Measurements from ENCODE around the gene HELB. TPM values are rescaled to one million over a fixed set of nuclear protein-coding genes. Genes with fewer than 3 reads are reported as not detected.
"Not testable (repeated sequence)": the region's sequence is repeated elsewhere in the genome, so short reads cannot be mapped to it uniquely, and the experiment has no call there.

Gene HELB
- total RNA-seq, 1 experiment from 2014 or later, result 2.3 TPM

DNA sequence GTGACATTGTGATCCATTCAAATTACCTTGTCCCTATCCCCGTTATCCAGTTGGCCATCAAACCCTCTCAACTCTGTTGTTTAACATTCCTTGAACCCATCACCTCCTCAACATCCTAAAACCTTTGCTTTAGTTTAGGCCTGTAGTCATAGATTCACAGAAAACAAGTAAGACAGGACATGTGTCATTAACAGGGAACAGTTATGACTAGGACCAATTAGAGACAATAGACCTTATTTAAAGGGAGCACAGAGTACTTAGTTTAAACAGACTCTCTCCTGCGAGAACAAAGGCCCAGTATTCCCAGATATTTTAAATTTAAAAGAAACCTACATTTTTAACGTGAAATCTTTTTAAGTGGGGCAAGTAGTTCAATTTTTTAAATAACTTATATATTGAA is 20.0 kb upstream of the HELB start:
- DNase-seq (ENCODE audit: low read depth in 1 of 2, low spot score in 2 of 2), result no peak
- Histone ChIP-seq H3K27me3 (replicated peaks) (peaks cover 3% of the 10 kb centered on the region; the same call in 1 of the 2 replicates), H3K9me3 (replicated peaks) (no peaks in the 10 kb centered on the region), H3K4me3 (no peak overlapping the region), H3K27ac (no peak overlapping the region), H3K36me3 (no peaks in the 10 kb centered on the region), H3K4me1 (replicated peaks) (no peaks in the 10 kb centered on the region)

- Histone ChIP-seq H3K27ac (no peak overlapping the region), H3K36me3 (no peaks in the 10 kb centered on the region), H3K4me1 (replicated peaks) (no peaks in the 10 kb centered on the region), H3K27me3 (replicated peaks) (peaks cover 3% of the 10 kb centered on the region; the same call in 1 of the 2 replicates), H3K9me3 (replicated peaks) (no peaks in the 10 kb centered on the region), H3K4me3 (no peak overlapping the region)
- no peak for DNase-seq (ENCODE audit: low read depth in 1 of 2, low spot score in 2 of 2)
Measured at GRCh38 chr12:66287275-66287674, 15.0 kb upstream of the HELB start.

DNA sequence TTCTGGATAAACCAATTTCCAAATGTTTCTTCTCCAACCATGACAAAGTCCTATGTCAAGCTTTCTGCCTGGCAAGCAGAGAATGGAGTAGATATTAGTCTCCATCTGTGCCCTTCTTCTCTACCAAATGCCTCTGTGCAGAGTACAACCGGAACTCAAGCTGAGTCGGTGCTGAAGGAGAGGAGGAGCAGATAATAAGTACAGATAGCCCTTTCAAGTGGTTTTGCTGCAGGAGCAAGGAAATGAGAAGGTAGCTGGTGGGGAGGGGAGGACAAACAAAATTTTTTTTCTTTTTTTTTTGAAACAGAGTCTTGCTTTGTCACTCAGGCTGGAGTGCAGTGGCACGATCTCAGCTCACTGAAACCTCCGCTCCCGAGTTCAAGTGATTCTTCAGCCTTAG is 14.2 kb upstream of the HELB start:
- Histone ChIP-seq H3K9me3 (replicated peaks) (no peaks in the 10 kb centered on the region), H3K36me3 (no peaks in the 10 kb centered on the region)

GRCh38 chr12:66289485-66289884 is 12.8 kb upstream of the HELB start:
- Histone ChIP-seq H3K4me1 (replicated peaks) (no peaks in the 10 kb centered on the region), H3K27ac (no peak overlapping the region), H3K36me3 (no peaks in the 10 kb centered on the region), H3K9me3 (replicated peaks) (no peaks in the 10 kb centered on the region), H3K27me3 (replicated peaks) (peaks cover 3% of the 10 kb centered on the region; the same call in 1 of the 2 replicates), H3K4me3 (no peak overlapping the region)
- no peak for DNase-seq (ENCODE audit: low read depth in 1 of 2, low spot score in 2 of 2)

More for the DNA sequence above, 14.2 kb upstream of the HELB start:
- Histone ChIP-seq H3K27ac (no peak overlapping the region), H3K27me3 (replicated peaks) (peaks cover 3% of the 10 kb centered on the region; the same call in 1 of the 2 replicates), H3K4me1 (replicated peaks) (no peaks in the 10 kb centered on the region), H3K4me3 (no peak overlapping the region)
- no peak for DNase-seq (ENCODE audit: low read depth in 1 of 2, low spot score in 2 of 2)

GRCh38 chr12:66290716-66291200 is 11.5 kb upstream of the HELB start:
- Histone ChIP-seq H3K9me3 (replicated peaks) (no peaks in the 10 kb centered on the region), H3K4me3 (no peak overlapping the region), H3K36me3 (no peaks in the 10 kb centered on the region), H3K4me1 (replicated peaks) (no peaks in the 10 kb centered on the region), H3K27me3 (replicated peaks) (no peaks in the 10 kb centered on the region), H3K27ac (no peak overlapping the region)
- no peak for DNase-seq (ENCODE audit: low read depth in 1 of 2, low spot score in 2 of 2)

GRCh38 chr12:66296176-66296683 is 6.1 kb upstream of the HELB start:
- Histone ChIP-seq H3K27me3 (replicated peaks) (no peaks in the 10 kb centered on the region), H3K4me1 (replicated peaks) (no peaks in the 10 kb centered on the region), H3K4me3 (no peak overlapping the region), H3K9me3 (replicated peaks) (no peaks in the 10 kb centered on the region), H3K27ac (no peak overlapping the region), H3K36me3 (no peaks in the 10 kb centered on the region)
- no peak for DNase-seq (ENCODE audit: low read depth in 1 of 2, low spot score in 2 of 2)

- H3K4me3 ChIP-seq, result no peak overlapping the region
- no peaks in the 10 kb centered on the region for H3K4me1 ChIP-seq (replicated peaks)
- no peaks in the 10 kb centered on the region for H3K36me3 ChIP-seq
- DNase-seq (ENCODE audit: low read depth in 1 of 2, low spot score in 2 of 2), result no peak
- no peaks in the 10 kb centered on the region for H3K9me3 ChIP-seq (replicated peaks)
- H3K27me3 ChIP-seq (replicated peaks), result no peaks in the 10 kb centered on the region
- no peak overlapping the region for H3K27ac ChIP-seq
Measured at GRCh38 chr12:66297080-66297479, 5.2 kb upstream of the HELB start.

DNA sequence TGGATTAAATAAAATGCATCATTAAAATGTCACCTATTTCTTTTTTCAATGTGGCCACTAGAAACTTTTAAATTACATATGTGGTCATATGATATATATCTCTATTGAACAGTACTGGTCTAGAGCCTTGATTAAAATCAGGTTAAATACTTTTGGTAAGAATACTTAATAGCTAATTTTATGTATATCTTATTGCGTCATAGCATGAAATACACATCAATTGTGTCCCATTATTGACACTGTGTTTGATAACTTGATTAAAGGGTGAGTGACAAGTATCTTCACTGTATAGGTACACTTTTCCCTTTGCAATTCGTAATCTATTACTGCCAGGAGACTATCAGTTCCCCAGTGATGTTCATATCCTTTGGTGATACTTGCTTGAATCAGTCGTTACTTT is 4.4 kb upstream of the HELB start:
- Histone ChIP-seq H3K4me1 (replicated peaks) (no peaks in the 10 kb centered on the region), H3K4me3 (no peak overlapping the region), H3K27ac (no peak overlapping the region), H3K36me3 (no peaks in the 10 kb centered on the region), H3K9me3 (replicated peaks) (no peaks in the 10 kb centered on the region), H3K27me3 (replicated peaks) (no peaks in the 10 kb centered on the region)
- DNase-seq (ENCODE audit: low read depth in 1 of 2, low spot score in 2 of 2), result no peak

- Histone ChIP-seq H3K4me3 (peak overlapping the region; percentile 58), H3K27me3 (replicated peaks) (no peaks in the 10 kb centered on the region), H3K27ac (peak overlapping the region; percentile 48), H3K36me3 (no peaks in the 10 kb centered on the region), H3K4me1 (replicated peaks) (peaks cover 6% of the 10 kb centered on the region), H3K9me3 (replicated peaks) (no peaks in the 10 kb centered on the region)
- no peak for DNase-seq (ENCODE audit: low read depth in 1 of 2, low spot score in 2 of 2)
Measured at GRCh38 chr12:66302827-66303169, 505 bp downstream of the HELB start.

DNA sequence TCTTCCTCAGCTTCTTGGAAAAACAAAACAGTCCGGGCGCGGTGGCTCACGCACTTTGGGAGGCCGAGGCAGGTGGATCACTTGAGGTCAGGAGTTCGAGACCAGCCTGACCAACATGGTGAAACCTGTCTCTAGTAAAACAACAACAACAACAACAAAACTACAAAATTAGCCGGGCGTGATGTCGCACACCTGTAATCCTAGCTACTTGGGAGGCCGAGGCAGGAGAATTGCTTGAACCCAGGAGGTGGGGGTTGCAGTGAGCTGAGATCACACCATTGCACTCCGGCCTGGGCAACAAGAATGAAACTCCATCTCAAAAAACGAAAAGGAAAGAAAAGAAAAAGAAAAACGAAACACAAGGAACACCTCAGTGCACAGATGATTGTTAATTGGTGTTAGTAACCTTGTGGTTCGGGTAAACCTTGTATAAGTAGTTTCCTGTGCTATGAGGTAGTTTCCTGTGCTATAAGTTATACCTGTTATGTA is 1.1 kb downstream of the HELB start:
- H3K27ac ChIP-seq, H3K4me3 ChIP-seq, H3K36me3 ChIP-seq: not testable (repeated sequence)

GRCh38 chr12:66304296-66304900 is 2.1 kb downstream of the HELB start:
- Histone ChIP-seq H3K27me3 (replicated peaks) (no peaks in the 10 kb centered on the region), H3K4me1 (replicated peaks) (peaks cover 6% of the 10 kb centered on the region), H3K27ac (no peak overlapping the region), H3K36me3 (no peaks in the 10 kb centered on the region), H3K9me3 (replicated peaks) (no peaks in the 10 kb centered on the region), H3K4me3 (no peak overlapping the region)
- no peak for DNase-seq (ENCODE audit: low read depth in 1 of 2, low spot score in 2 of 2)

More for the DNA sequence above, 1.1 kb downstream of the HELB start:
- not testable (repeated sequence) for H3K9me3 ChIP-seq (replicated peaks); H3K4me1 ChIP-seq (replicated peaks); DNase-seq (ENCODE audit: low read depth in 1 of 2, low spot score in 2 of 2); H3K27me3 ChIP-seq (replicated peaks)

DNA sequence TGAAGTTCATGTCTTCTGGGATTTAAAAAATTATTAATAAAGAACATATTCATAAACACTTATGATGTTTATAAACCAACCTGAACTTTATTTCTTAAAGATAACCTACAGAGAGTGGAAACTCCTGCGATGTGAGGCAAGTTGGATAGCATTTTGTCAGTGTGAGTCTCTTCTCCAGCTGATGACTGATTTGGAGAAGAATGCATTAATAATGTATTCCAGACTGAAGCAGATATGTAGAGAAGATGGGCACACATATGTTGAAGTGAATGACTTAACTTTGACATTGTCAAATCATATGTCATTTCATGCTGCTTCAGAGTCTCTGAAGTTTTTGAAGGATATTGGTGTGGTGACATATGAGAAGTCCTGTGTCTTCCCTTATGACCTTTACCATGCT is 7.3 kb downstream of the HELB start:
- no peak overlapping the region for H3K4me3 ChIP-seq
- no peaks in the 10 kb centered on the region; the same call in 1 of the 2 replicates for H3K36me3 ChIP-seq
- no peak for DNase-seq (ENCODE audit: low read depth in 1 of 2, low spot score in 2 of 2)
- H3K4me1 ChIP-seq (replicated peaks), result peaks cover 10% of the 10 kb centered on the region
- H3K27me3 ChIP-seq (replicated peaks), result no peaks in the 10 kb centered on the region
- no peaks in the 10 kb centered on the region for H3K9me3 ChIP-seq (replicated peaks)
- H3K27ac ChIP-seq, result no peak overlapping the region

DNA sequence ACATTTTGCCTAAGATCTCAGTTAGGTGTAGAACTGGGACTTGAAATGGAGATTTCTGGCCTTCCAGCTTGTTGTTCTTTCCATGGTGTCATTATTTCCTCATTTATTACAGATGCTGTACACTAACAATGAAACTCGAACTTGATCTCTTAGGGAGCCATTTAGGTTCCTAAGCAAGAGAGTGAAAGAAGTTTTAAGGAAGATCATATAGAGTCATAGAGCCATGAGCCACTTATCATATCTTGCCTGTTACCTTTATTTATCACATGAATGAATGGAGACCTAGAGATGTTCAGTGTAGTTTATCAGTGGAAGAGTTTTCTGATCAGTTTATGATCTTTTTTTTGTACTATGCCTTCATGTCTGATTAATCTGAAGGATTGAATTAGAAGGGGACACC is 9.9 kb downstream of the HELB start:
- Histone ChIP-seq H3K4me1 (replicated peaks) (peaks cover 10% of the 10 kb centered on the region), H3K9me3 (replicated peaks) (no peaks in the 10 kb centered on the region), H3K27me3 (replicated peaks) (no peaks in the 10 kb centered on the region), H3K4me3 (no peak overlapping the region), H3K36me3 (no peaks in the 10 kb centered on the region; the same call in 1 of the 2 replicates), H3K27ac (no peak overlapping the region)
- no peak for DNase-seq (ENCODE audit: low read depth in 1 of 2, low spot score in 2 of 2)

DNA sequence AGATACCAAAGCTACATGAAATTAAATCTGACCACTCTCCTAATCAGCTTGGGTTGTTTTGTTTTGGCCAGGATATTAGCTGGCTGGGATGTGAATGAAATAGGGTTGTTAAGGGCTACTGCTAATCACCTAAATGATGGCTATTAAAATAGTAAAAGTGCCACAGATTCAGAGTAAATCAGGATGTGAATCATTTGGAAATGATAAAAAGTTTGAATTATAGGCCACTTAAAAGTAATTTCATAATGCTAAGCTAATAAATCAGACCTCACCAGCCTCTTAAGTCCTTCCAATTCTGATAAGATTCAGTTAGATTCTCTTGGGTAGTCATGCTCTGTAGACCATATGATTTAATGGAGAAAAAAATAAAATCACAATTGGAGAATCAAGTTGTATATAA is 12.0 kb downstream of the HELB start:
- H3K27me3 ChIP-seq (replicated peaks), result no peaks in the 10 kb centered on the region
- H3K9me3 ChIP-seq (replicated peaks), result no peaks in the 10 kb centered on the region
- no peak overlapping the region for H3K27ac ChIP-seq
- peaks cover 10% of the 10 kb centered on the region for H3K4me1 ChIP-seq (replicated peaks)
- no peak for DNase-seq (ENCODE audit: low read depth in 1 of 2, low spot score in 2 of 2)
- no peak overlapping the region for H3K4me3 ChIP-seq
- no peaks in the 10 kb centered on the region; the same call in 1 of the 2 replicates for H3K36me3 ChIP-seq
